Left kidney (tissue), 2 donors: ENCODE measurements around the gene NUMA1. TPM values are rescaled to one million over a fixed set of nuclear protein-coding genes. Genes with fewer than 3 reads are reported as not detected.
A peak's percentile ranks its signal among the peaks of the same experiment; 100 is the strongest.

Experiments used
- DNase-seq: peaks from one replicate; pipeline ENCODE4 v3.0.0-alpha.2; 2013
- polyA plus RNA-seq: library from polyadenylated mRNA; unstranded; fragments of 120-200 nt; gene quantifications from one replicate; pipeline ENCODE4 v1.2.1, GENCODE V29; 2013; ENCODE audit not compliant: insufficient read length

Gene NUMA1
- polyA plus RNA-seq, 1 donor: 300 TPM

- no peak for DNase-seq
Measured at GRCh38 chr11:72105888-72106287, 25.5 kb upstream of the NUMA1 start, which contains the start of gene TOMT. TOMT (plus strand) TSS chr11:72105924; CDS start chr11:72105952, 28 bp downstream.

- no peak for DNase-seq
Measured at GRCh38 chr11:72103754-72104167, 23.4 kb upstream of the NUMA1 start.

GRCh38 chr11:72102946-72103753, 22.8 kb upstream of the NUMA1 start, which contains the start of gene LAMTOR1:
LAMTOR1 (minus strand) TSS chr11:72103297; CDS start chr11:72103224, 73 bp downstream.
- peak; percentile 99 for DNase-seq

DNA sequence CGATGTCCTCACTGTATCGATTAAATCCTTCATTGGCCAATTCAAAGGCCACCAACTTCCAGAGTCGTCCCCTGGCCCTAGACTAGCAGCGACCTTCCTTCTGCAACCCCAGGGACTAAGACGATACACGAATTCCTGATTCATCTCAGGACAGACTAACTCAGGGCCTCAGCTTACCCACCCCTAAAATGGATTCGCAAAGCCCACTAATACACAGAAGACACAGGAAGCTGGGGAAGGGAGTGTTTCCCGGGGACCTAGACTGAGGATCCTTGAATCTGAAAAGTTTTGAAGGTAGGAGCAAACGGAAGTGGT, 22.2 kb upstream of the NUMA1 start:
- DNase-seq: no peak

- no peak for DNase-seq
Measured at GRCh38 chr11:72102162-72102561, 21.8 kb upstream of the NUMA1 start.

DNA sequence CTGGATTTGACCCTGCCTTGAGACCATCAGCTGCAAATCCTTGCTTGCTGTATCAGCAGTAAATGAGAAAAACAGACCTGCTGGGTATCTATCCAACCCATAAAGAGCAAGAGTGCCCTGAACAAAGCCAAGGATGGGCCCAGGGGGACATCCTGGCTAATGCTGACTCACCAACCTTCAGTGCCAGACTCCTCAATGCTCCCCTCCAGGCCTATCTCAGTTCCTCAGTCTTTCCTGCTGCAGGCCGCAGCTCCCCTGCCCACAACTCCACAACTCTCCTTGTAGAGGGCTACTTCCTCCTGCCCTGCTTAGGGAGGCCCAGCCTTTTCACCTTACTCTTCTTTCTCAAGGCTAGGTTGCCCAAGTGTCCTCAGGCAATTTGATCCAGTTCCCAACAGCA, 20.1 kb upstream of the NUMA1 start:
- DNase-seq: no peak

GRCh38 chr11:72100009-72100408, 19.7 kb upstream of the NUMA1 start:
- no peak for DNase-seq

- no peak for DNase-seq
Measured at GRCh38 chr11:72098741-72099140, 18.4 kb upstream of the NUMA1 start.

DNA sequence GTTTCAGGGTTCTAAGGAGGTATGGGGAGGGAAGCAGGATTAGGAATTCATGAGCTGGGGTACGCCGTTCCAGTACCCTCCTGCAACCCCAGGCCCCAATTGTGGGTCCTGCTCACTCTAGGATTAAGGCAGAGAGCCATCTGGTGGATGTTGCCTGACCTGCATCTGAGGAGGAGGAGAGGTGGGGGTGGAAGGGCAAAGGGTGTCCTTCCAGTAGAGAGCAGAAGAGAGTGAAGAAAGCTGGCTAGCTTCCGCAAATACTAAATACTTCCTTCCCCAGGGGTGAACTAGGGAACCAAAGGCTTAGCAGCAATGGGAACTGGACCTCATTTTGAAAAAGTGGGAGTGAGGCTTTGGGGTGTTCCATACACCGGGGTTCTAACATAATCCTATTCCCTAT, 10.9 kb upstream of the NUMA1 start:
- peak; percentile 68 for DNase-seq

DNA sequence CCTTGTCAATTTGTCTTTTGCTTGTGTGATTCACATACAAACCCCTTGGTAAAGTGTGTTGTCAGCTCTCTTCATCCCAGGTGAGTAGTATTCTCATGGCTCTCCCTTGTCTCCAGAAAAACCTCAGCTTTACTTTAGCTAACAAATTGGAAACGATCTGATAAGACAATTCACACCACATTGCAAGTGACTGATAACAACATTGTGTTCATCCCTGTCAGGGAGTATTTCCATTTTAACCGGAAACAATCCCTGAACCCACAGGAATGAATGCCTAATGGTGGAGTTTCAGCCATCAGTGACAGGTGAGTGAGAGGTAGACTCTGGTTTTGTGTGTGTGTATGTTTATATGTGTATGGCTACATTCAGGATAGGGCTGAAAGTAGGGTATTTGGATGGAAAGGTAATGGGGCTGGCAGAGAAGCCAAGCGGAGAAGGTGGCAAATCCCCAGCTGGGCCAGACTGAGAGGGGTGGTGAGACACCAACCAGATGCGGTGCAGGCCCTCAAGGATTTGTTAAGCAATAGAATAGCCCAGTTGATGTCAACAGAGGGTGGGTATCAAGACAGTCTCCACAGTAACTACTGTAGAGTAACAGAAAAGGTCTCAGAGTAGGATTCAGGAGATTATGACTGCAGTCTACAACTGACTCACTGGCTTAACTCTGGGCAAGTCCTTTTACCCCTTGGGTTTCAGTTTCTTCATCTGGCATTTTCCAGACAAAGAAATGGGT, 7.9 kb upstream of the NUMA1 start:
- no peak for DNase-seq

GRCh38 chr11:72085621-72086351, 5.4 kb upstream of the NUMA1 start:
- DNase-seq: no peak

DNA sequence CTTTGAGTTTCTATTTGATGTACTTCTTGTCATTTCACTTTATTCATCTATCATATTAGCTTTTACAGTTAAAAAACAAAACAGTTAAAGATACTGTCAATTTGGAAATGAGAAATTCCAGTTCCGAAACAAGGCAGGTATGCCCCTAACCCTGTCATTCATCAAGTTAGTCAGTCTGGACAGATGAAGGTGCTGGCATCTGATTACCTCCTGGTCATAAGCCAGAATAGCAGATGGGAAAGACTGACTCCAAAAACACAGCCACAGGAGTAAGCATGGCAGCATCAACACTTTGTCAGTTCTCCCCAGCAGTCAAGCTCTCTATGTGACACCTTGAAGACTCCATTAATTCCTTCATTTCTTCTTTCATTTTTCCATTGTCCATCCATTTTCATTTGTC, 4.6 kb upstream of the NUMA1 start:
- no peak for DNase-seq

DNA sequence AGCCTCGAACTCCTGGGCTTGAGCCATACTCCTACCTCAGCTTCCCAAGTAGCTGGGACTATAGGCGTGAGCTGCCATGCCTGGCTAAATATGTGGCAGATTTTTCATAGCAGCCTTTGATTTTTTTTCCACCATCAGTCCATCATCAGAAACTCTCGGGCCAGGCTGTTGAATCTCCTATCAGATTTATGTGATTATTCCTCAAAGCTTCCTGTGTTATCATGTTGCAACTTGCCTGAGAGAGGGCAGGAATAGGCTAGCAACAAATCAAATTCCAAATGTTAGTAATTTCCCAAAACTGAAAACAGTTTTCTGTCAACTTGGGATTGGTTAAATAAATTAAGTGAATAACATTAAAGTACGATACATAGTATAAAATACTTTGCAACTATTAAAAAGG, 3.7 kb upstream of the NUMA1 start:
- no peak for DNase-seq

DNA sequence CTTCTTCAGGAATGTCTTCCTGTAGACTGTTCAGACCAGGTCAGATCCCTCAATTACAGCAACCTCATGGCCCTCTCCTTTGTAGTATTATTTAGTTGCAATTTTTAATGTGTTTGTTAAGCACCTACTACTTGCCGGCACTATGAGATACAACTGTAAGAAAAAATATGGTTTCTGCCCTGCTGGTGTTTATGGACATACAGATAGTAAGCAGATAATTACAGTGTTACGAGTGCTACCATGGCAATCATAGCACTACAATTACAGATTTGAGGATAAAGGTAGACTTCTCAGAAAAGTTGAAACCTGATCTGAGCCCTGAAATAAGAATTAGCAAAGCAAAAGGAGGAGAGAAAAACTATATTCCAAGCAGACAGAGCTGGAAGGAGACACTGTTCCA, 3.1 kb upstream of the NUMA1 start:
- DNase-seq: no peak

DNA sequence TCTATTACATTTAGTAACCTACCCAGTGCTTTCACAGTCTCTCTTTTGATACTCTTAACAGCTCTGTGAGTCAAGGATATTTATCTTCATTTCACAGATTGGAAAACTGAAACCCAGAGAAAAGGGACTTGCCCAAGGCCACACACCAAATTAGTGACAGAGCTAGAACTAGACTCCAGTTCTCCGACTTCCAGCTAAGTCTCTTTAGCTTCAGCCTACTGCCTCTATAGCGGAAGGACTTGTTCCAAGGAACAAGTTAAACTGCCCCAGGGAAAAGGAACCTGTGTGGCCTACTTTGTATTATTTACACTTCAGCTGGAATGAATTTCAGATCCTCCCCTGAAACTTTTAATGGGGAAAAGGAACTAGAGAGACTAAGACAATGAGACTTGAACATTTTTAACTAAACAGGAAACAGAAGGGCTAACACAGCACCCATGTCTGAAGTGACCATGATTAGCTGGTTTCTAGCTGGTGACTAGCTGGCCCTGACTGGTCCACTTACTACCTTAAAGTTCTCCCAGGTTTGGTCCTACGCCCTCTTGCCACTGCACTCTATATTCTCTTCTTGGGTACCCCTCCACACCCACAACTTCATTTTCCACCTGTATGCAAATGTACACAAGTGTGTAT, 1.6 kb upstream of the NUMA1 start:
- DNase-seq: no peak

- DNase-seq: no peak
Measured at GRCh38 chr11:72081184-72081644, 872 bp upstream of the NUMA1 start.

DNA sequence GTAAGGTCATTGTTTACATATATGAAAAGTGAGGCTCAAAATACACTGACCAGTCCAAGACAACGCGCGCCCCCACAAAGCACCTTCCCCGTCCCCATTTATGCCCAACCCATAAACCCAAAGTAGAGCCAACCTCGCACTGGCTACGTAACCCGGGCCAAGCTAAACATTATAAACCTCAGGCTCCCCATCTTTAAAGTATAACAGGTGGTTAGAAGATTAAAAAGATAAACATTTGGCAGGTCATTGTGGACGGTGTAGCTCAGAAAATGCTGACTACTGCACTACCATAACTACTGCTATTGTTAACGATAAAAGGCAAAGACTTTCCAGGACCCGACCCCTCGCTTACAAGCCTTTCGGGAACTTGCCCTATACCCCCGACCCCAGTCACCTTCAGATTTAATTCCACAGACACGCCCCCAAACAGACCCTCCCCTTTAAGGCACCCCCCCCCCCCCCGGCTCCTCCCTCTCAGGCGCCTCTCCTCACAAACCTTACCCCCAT, 470 bp downstream of the NUMA1 start:
- no peak for DNase-seq

DNA sequence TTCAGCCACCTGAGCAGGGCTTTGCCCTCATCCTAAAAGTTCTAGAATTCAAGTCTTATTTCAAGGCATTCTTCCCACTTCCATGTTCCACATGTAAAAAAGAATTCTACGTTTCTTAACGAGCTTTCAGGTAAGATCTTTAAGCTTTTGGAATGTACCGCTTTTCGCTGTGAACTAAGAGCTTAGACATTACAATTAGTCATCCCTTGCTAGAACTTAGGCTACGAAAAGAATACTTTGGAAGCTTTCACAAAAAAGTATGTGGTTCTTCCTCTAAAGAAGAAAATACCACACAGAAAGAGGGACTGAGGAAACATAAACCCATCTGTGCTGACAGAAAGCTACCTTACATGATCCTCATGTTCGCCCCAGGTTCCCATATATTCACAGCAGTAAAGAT, 1.9 kb downstream of the NUMA1 start:
- no peak for DNase-seq

DNA sequence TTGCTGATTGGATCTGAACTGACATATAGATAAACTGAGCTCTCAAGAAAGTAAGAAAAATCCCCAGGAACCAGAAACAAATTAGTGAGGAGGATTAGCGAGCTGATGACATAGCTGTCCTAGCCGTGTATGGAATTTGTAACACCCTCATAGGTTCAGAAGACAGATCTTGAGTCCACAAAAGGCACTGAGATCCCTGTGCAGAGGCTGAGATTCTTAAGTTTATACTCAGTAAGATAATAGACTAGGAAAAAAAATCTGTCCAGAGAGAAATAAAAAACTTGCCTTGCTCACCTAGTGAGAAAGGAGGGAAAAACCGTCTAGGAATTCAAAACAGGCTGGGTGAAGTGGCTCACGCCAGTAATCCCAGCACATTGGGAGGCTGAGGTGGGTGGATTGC, 4.6 kb downstream of the NUMA1 start:
- no peak for DNase-seq

- DNase-seq: no peak
Measured at GRCh38 chr11:72075109-72075508, 5.2 kb downstream of the NUMA1 start.

GRCh38 chr11:72072348-72072747, 8.0 kb downstream of the NUMA1 start:
- DNase-seq: no peak

DNA sequence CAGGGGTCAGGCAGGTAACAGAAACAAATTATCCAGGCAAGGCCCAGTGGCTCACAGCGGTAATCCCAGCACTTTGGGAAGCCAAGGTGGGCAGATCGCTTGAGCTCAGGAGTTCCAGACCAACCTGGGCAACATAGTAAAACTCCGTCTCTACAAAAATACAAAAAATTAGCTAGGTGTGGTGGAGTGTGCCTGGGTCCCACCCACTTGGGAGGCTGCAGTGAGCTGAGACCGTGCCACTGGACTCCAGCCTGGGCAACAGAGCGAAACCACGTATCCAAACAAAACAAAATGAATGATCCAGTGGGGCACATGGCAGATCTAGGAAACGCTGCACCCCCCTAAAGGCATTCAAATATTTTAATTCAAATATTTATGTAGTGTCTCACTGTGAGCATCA, 9.9 kb downstream of the NUMA1 start:
- DNase-seq: no peak
